Measurements from ENCODE around the gene GTPBP6.
"Not testable (repeated sequence)": the region's sequence is repeated elsewhere in the genome, so short reads cannot be mapped to it uniquely, and the experiment has no call there.

The GTPBP6 gene

GRCh38 chrX:265502-265901 is 53.1 kb downstream of the GTPBP6 start:
- no peak for DNase-seq (ENCODE audit: low spot score)

DNA sequence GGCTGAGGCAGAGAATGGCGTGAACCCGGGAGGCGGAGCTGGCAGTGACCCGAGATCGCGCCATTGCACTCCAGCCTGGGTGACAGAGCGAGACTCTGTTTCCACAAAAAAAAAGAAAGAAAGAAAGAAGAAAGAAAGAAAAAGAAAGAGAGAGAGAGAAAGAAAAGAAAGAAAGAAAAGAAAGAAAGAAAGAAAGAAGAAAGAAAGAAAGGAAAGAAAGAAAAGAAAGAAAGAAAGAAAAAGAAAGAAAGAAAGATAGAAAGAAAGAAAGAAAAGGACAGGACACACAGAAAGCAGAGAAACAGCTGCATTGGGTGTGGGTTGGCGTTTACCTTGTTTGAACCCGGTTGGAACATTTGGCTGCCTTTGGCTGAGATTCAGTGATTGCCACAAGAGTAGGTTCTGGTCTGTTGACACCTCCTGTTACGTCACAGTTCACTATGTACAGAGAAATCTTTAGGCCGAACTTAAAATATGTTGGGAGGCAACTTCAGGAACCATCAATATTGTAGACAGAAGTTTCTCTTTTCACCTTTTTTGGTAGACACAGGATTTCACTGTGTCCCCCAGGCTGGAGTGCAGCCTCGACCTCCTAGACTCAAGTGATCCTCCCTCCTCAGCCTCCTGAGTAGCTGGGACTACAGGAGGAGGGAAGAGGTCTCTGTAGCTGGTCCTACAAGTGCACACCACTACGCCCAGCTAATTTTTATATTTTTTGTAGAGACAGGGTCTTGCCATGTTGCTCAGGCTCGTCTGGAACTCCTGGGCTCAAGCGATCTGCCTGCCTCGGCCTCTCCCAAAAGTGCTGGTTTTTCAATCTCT is 53.8 kb downstream of the GTPBP6 start:
- DNase-seq (ENCODE audit: low spot score): no peak

DNA sequence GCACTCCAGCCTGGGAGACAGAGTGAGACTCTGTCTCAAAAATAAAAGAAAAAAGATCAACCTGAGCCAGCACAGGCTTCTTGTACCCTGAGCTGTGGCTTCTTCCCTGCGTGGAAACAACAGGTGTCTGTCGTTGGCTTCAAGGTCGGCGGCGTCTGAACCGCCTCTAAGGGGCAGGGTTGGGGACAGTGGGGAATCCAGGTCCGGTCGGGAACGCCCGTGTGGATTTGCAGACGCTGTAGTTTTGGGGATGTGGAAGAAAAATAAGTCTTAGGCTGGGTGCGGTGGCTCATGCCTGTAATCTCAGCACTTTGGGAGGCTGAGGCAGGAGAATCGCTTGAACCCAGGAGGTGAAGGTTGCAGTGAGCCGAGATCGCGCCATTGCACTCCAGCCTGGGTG is 54.6 kb downstream of the GTPBP6 start:
- DNase-seq (ENCODE audit: low spot score): not testable (repeated sequence)

GRCh38 chrX:262381-262909 is 56.2 kb downstream of the GTPBP6 start:
- DNase-seq (ENCODE audit: low spot score): no peak

DNA sequence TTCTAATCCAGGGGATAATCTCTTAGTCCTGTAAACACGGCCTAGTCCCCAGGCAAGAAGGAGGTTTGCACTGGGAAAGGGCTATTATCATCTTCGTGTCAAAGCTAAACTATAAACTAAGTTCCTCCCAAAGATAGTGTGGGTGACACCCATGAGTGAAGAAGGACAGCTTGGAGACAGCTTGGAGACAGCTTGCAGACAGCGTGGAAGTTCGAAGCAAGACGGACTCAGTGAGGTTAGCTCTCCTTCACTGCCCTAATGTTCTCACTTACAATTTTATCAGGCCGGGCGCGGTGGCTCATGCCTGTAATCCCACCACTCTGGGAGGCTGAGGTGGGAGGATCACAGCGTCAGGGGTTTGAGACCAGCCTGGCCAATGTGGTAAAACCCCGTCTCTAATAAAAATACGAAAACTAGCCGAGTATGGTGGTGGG is 56.7 kb downstream of the GTPBP6 start:
- DNase-seq (ENCODE audit: low spot score): peak; percentile 0

GRCh38 chrX:261167-261918 is 57.3 kb downstream of the GTPBP6 start:
- peak; percentile 0 for DNase-seq (ENCODE audit: low spot score)

- DNase-seq (ENCODE audit: low spot score): peak; percentile 2
These were observed 58.8 kb downstream of the GTPBP6 start for GRCh38 chrX:259692-260355.

DNA sequence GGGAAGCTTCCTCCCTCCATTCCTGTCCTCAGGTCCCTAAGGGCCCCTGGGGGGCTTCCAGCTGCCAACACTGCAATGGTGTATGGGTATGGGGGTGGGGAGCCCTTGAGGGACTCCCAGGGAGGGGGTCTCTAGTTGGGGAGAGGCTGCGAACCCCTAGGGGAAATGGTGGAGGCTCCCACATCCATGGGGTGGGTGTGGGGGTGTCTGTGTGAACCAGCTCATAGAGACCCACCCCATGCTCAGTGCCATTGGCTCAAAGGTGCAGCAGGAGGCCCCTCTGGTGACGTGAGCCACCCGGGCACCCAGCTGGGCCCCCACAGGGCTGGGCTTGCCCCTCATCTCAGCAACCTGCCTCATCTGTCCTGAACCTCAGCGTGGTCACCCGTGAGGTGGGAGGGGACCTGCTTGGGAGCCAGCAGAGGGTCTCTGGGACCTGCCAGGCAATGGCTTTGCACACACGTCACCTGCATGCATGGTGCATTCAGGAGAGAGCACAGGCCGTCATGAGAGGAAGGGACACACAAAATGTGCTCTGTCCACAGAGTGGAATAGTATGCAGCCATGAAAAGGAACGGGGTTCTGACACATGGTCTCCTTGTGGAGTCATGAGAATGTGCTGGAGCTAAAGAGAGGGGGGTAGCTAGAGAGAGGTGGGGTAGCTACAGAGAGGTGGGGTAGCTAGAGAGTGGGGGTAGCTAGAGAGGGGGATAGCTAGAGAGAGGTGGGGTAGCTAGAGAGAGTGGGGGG is 60.1 kb downstream of the GTPBP6 start:
- peak; percentile 0 for DNase-seq (ENCODE audit: low spot score)

- DNase-seq (ENCODE audit: low spot score): peak; percentile 0
These were observed 60.8 kb downstream of the GTPBP6 start for GRCh38 chrX:257681-258289.

GRCh38 chrX:257054-257453 is 61.5 kb downstream of the GTPBP6 start:
- not testable (repeated sequence) for DNase-seq (ENCODE audit: low spot score)

DNA sequence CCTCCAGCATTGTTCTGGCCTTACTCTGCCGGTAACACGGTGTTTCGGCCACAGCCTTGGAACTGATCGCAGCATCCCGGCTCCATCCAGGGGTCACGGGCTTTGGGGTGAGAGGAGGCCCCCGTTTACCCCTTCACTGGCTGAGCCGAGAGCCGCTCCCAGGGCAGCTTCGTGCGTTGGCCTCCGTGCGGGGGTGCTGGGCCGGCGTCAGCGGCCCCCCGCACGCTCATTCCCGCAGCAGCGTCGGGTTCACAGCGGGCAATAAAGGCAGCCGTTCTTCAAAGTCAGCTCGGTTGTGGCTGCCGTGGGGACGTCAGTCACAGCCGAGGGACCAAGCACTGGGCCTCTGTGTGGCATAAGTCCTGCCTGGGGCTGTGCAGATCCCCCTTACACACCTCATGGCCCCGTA is 62.7 kb downstream of the GTPBP6 start:
- peak; percentile 0 for DNase-seq (ENCODE audit: low spot score)

Measured in CD4-positive, alpha-beta T cell treated with Interleukin-6 at 100 ng/mL for 8 hours (primary cell).